HG03439 (cell line): ENCODE results near the gene TENM3.
"Not testable (repeated sequence)": the region's sequence is repeated elsewhere in the genome, so short reads cannot be mapped to it uniquely, and the experiment has no call there.

Source experiments
- ATAC-seq: cut with Tn5 transposase; IDR thresholded peaks from one replicate; pipeline ENCODE4 v1.9.1; 2021; ENCODE audit warnings: mild to moderate bottlenecking, moderate library complexity; ENCODE audit not compliant: unreplicated experiment

The TENM3 gene

DNA sequence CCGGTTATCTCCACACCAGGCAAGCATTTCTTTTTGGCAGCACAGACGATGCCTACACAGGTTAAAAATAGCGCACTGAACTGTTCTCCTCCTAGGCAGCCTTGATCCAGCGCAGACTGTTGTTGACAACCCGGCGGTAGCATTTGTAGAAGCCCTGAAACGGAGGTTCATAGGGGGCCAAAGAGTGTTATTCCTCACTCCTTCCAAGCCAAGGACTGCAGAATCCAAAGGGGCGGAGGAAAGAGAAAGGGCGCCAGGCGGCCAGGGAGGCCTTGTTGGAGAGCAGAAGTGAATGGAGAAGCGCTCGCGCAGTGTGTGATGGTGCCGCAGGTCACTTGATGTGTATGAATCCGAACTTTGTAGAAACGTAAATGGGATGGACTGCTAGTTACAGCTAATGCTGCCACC is 82.7 kb downstream of the TENM3 start:
- ATAC-seq = no peak

DNA sequence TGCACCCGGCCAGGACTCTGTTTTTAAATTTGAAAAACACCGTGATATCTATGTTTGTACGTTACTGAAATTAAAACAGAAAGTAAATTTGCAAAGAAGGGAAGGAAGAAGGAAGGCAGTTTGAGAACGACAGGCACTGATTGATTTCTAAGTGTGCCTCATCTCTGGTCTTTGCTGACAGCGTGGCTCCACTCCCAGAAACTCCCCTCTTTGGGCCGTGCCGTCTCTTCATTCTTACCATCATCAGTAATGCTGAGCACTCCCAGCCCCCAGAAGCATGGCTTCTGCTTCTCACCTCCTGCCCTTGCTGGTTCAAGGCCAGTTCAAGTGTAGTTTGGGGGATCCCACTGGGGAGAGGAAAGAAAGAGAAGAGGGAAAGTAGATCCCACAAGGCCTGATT is 85.3 kb downstream of the TENM3 start:
- no peak for ATAC-seq

DNA sequence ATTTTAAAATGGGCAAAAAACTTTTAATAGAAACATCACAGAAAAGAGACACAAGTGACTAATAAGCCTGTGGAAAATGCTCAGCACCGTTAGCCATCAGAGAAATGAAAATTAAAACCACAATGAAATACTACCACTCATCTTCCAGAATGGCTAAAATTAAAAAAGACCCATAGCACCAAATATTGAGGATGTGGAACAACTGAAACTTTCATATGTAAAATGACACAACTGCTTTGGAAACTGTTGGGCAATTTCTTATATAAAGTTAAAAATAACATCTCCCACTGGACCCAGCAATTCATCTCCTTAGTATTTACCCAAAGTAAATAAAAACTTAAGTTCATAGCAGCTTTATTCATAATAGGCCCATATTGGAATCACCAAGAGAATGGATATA is 94.2 kb downstream of the TENM3 start:
- no peak for ATAC-seq

- no peak for ATAC-seq
These were observed 94.9 kb downstream of the TENM3 start for GRCh38 chr4:182338063-182338462.

DNA sequence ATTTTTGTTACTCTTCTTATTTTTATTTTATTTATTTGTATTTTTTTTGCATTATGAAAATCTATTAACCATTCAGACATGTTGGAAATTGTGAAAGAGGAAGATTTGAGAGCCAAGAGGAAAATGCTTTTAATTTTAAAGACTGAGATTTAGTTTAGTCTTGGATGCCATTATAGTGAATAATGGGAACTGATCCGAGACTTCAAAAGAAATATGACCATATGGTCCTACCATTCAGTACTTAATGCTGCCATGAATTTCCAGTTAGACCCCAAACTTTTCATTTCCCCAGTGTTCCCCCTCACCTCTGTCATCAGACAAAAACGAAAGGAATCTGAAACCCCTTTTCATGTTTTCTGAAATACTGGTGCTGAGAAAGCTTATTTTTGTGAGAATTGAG is 95.5 kb downstream of the TENM3 start:
- no peak for ATAC-seq

GRCh38 chr4:182339221-182339641 is 96.0 kb downstream of the TENM3 start:
- no peak for ATAC-seq

GRCh38 chr4:182343453-182343852 is 100.3 kb downstream of the TENM3 start:
- ATAC-seq = no peak

- ATAC-seq = no peak
These were observed 101.8 kb downstream of the TENM3 start for GRCh38 chr4:182344968-182345367.

- ATAC-seq = no peak
These were observed 103.0 kb downstream of the TENM3 start for GRCh38 chr4:182346250-182346649.

GRCh38 chr4:182346675-182347375 is 103.6 kb downstream of the TENM3 start:
- no peak for ATAC-seq

GRCh38 chr4:182348779-182349326 is 105.7 kb downstream of the TENM3 start:
- ATAC-seq = no peak

- no peak for ATAC-seq
These were observed 106.8 kb downstream of the TENM3 start for GRCh38 chr4:182350041-182350440.

DNA sequence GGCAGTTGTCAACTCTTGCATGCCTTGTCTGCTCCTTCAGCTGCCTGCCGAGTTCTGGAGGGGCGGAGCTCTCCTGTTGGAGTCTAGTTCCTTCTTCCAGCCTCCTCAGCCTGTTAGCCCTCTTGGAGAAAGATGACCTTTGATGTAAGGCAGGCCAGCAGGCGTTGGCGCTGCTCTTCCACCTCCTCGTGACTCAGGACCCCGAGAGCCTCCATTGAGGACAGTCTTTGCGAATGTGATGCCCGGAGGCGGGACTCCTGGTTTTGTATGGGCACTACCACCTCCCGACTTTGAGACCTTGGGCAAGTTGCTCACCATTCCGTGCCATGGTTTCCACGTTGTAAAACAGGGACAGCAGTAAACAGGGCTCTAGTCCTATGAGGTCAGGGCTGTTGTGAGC is 108.3 kb downstream of the TENM3 start:
- ATAC-seq = no peak

DNA sequence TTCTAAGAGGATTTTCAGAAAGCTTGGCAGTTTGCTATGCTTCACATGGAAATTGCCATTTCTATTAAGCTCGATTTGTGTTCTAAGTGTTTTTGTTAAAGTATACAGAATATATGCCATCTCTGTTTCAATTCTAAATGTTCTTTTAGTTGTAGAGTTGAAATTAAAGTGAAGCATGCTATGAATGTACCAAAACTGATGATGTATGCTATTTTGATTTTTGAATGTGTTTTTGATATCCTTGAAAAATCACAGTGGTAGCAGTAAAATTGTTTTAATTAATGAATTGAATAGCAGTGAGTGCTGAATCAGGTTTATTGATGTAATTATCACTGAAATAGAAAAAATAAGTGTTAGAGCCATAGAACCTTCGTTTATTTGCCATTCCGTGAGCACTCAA is 110.9 kb downstream of the TENM3 start:
- no peak for ATAC-seq

DNA sequence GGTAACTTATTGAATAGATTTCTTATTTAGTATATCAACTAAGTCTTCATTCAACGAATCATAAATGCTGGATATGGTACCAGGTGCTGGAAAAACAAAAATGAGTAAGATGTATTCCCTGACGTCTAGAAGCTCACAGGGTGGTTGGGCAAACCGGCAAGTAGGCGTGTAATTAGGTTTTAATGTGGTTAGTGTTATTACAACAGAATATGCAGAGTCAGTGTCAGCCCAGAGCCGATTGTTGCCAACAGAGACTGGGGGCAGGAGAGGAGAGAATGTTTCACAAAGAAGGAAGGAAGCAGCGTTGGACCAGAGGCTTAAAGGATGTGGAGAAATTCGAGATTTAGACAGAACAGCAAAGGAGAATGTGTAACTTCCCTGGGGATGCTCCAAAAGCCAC is 111.7 kb downstream of the TENM3 start:
- no peak for ATAC-seq

- ATAC-seq = no peak
These were observed 124.0 kb downstream of the TENM3 start for GRCh38 chr4:182367153-182367552.

GRCh38 chr4:182369211-182369610 is 126.0 kb downstream of the TENM3 start:
- ATAC-seq = no peak

DNA sequence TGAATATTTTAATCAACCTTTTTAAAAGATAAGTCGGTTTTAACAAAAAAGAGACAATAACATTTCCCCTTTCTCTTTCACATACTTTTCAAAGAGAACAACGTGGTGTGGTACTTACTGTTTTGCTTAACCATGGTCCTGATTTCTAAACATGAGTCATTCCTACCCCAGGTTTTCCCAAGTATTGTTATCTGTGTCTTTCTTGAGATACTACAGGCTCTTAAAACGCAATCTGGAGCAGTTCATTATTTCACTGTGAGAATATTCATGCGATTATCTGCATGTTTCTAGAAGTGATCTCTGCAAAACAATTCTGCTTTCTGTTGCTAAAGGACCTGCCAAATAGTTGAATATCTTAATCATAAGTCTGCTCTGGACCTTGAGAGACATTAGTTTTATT is 127.3 kb downstream of the TENM3 start:
- ATAC-seq = no peak

- no peak for ATAC-seq
These were observed 137.6 kb downstream of the TENM3 start for GRCh38 chr4:182380771-182381181.

- ATAC-seq = no peak
These were observed 139.7 kb downstream of the TENM3 start for GRCh38 chr4:182382941-182383340.

DNA sequence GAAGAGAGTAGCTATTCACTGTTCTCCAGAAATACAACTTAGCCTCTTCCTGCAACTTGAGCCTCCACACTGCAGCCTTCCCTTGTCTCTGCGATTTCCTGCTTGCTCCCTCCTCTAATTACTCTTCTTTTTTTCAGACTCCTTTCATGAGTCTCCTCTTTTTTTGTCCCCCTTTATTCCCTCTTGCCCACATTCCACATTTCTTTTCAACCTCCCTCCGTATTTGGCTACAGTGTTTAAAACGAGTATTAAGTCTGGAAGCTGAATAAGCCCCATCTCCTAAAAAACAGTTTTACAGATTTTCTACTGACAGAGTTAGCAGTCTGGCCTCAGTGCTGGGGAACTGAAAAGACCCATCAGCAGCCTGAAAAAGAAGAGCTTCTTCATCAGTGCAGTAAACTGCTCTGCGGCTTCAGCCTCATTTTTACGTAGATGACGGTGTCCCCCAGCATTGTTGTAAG is 141.5 kb downstream of the TENM3 start:
- no peak for ATAC-seq

- ATAC-seq = no peak
These were observed 142.7 kb downstream of the TENM3 start for GRCh38 chr4:182385897-182386296.

GRCh38 chr4:182386576-182386975 is 143.4 kb downstream of the TENM3 start:
- not testable (repeated sequence) for ATAC-seq
